SK-N-SH treated with all-trans-retinoic acid at 6 μM for 48 hours (cell line): ENCODE results near the gene HDAC10.

Experiments used
- ATAC-seq: fragments of 200-7000 bp; cut with Tn5 transposase; 3 replicates; pipeline ENCODE4 v1.9.1; 2020; ENCODE audit warnings: mild to moderate bottlenecking, moderate library complexity
- ARNTL ChIP-seq: fragments of 450-650 bp; formaldehyde crosslinking; IDR thresholded peaks from 2 replicates; pipeline ENCODE4 v1.5.0; 2020; ENCODE audit warnings: low read depth, mild to moderate bottlenecking, moderate library complexity, borderline replicate concordance
- BACH2 ChIP-seq: fragments of 250-450 bp; sonication (Bioruptor Pico); IDR thresholded peaks from 2 replicates; pipeline ENCODE4 v1.9.0; 2021; ENCODE audit warnings: mild to moderate bottlenecking, borderline replicate concordance
- CSDC2 ChIP-seq: fragments of 250-450 bp; sonication (Bioruptor Pico); IDR thresholded peaks from 2 replicates; pipeline ENCODE4 v1.5.0; 2020; ENCODE audit warnings: mild to moderate bottlenecking, moderate library complexity
- ESRRG ChIP-seq: fragments of 250-450 bp; sonication (Bioruptor Pico); IDR thresholded peaks from 2 replicates; pipeline ENCODE4 v1.6.1; 2021; ENCODE audit warnings: mild to moderate bottlenecking
- GLIS3 ChIP-seq: fragments of 250-450 bp; sonication (Bioruptor Pico); IDR thresholded peaks from 2 replicates; pipeline ENCODE4 v1.5.0; 2020; ENCODE audit warnings: mild to moderate bottlenecking, moderate library complexity
- ISL1 ChIP-seq: fragments of 250-450 bp; sonication (Bioruptor Pico); IDR thresholded peaks from 2 replicates; pipeline ENCODE4 v2.1.2; 2022; ENCODE audit warnings: mild to moderate bottlenecking, moderate library complexity
- OSR1 ChIP-seq: fragments of 250-450 bp; sonication (Bioruptor Pico); IDR thresholded peaks from 2 replicates; pipeline ENCODE4 v1.8.0; 2022; ENCODE audit warnings: moderate library complexity, mild to moderate bottlenecking, inconsistent platforms
- POU6F1 ChIP-seq: fragments of 250-450 bp; sonication (Bioruptor Pico); IDR thresholded peaks from 2 replicates; pipeline ENCODE4 v1.8.0; 2021; ENCODE audit warnings: low read depth, mild to moderate bottlenecking, moderate library complexity, borderline replicate concordance
- PPARA ChIP-seq: fragments of 250-450 bp; sonication (Bioruptor Pico); IDR thresholded peaks from 2 replicates; pipeline ENCODE4 v1.5.0; 2020; ENCODE audit warnings: mild to moderate bottlenecking, borderline replicate concordance
- SNAI2 ChIP-seq: fragments of 250-450 bp; sonication (Bioruptor Pico); IDR thresholded peaks from 2 replicates; pipeline ENCODE4 v1.5.0; 2020; ENCODE audit warnings: mild to moderate bottlenecking, moderate library complexity
- TCF4 ChIP-seq: fragments of 250-450 bp; sonication (Bioruptor Pico); IDR thresholded peaks from 2 replicates; pipeline ENCODE4 v1.8.0; 2021; ENCODE audit warnings: mild to moderate bottlenecking, moderate library complexity, borderline replicate concordance
- TOX ChIP-seq: fragments of 250-450 bp; sonication (Bioruptor Pico); IDR thresholded peaks from 2 replicates; pipeline ENCODE4 v1.8.0; 2021; ENCODE audit warnings: mild to moderate bottlenecking, moderate library complexity, borderline replicate concordance
- TSHZ2 ChIP-seq: fragments of 250-450 bp; sonication (Bioruptor Pico); IDR thresholded peaks from 2 replicates; pipeline ENCODE4 v1.5.0; 2020; ENCODE audit warnings: mild to moderate bottlenecking, moderate library complexity
- ZC3H10 ChIP-seq: fragments of 250-450 bp; sonication (Bioruptor Pico); IDR thresholded peaks from 2 replicates; pipeline ENCODE4 v1.5.1; 2021; ENCODE audit warnings: mild to moderate bottlenecking, moderate library complexity
- ZFP30 ChIP-seq: fragments of 450-650 bp; formaldehyde crosslinking; IDR thresholded peaks from 2 replicates; pipeline ENCODE4 v1.5.0; 2022; ENCODE audit warnings: mild to moderate bottlenecking, moderate library complexity
- ZNF70 ChIP-seq: fragments of 450-650 bp; formaldehyde crosslinking; IDR thresholded peaks from 2 replicates; pipeline ENCODE4 v1.5.0; 2020; ENCODE audit warnings: mild to moderate bottlenecking, moderate library complexity
- ZNF8 ChIP-seq: fragments of 450-650 bp; formaldehyde crosslinking; IDR thresholded peaks from 2 replicates; pipeline ENCODE4 v1.5.0; 2020; ENCODE audit warnings: mild to moderate bottlenecking, moderate library complexity
- TF ChIP-seq, protein P1 (sequence below): fragments of 250-450 bp; sonication (Bioruptor Pico); IDR thresholded peaks from 2 replicates; pipeline ENCODE4 v1.5.1; 2020; ENCODE audit warnings: low read depth, mild to moderate bottlenecking, moderate library complexity

The HDAC10 gene

GRCh38 chr22:50248196-50249081, 2.6 kb downstream of the HDAC10 start:
- ATAC-seq = no peak
- 0 out of 2 replicates have a peak, but pooled peaks have one; percentile 26 for TF ChIP-seq GLIS3 (CRISPR knock-in tag)
- TF ChIP-seq SNAI2 (CRISPR knock-in tag) = no peak
- no peak for TF ChIP-seq POU6F1 (CRISPR knock-in tag)
- no peak for TF ChIP-seq OSR1 (CRISPR knock-in tag)
- no peak for TF ChIP-seq ZFP30

DNA sequence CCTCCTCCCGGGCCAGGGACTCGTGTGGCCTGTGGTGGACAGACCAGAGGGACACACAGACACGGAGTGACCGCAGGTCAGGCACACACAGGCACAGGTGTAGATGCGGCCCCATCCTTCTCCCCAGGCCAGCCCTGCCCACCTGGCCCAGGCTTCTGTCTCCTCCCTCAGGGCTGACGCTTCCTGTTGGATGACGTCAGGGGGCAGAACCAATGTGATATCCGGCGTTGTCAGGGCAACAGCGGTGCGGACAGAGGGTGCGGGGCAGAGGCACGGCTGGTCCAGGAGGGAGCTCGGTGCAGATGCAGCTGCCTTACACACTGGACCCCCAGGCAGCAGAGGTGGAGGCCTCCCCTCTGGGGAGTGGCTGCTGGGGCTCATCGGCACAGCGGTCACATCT, 3.3 kb downstream of the HDAC10 start:
- TF ChIP-seq CSDC2 (CRISPR knock-in tag) (no peak), TSHZ2 (0 out of 2 replicates have a peak, but pooled peaks have one; percentile 3)
- ATAC-seq = peak; percentile 2; the same call in 1 of the 3 replicates

DNA sequence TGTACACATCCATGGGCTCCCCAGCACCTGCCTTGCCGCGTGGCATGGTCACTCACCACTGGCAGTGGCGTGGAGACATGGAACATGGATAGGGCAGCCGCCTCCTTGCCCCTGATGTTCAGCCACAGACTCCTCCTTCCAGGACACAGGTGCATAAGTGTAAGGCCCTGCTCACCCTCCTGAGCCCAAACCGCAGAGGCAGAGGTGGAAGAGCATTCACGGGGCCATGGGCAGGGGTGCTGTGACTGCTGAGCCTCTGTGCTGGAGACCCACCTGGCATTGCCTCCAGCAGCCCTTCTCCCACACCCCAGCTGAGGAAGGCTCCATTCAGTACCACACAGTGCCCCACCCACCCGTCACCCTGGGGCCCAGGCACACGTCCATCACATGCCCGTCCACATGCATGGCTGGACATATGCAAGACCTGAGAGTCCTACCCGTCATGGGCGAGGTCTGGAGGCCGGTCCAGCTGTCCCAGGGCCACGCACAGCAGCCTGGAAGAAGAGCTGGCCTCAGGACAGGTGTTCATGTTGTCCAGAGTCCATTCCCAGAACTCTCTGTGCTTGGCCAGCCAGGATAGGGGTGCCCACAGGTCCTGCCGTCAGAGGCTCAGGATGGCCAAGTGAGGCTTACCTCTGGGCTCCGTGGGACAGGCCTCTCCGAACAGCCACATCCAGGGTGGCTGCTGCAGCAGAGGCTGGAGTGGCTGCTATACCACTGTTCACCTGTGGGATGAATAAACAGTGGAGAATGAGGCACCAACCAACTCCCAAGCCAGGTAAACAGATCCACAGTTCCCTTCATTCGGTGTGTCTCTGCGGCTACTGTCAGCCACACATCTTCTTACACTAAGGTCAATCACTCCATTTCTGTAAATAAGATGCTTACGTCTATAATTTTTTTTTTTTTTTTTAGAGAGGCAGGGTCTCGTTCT, 4.6 kb downstream of the HDAC10 start:
- TF ChIP-seq TSHZ2 = no peak
- TF ChIP-seq TOX = no peak
- no peak for TF ChIP-seq ISL1 (CRISPR knock-in tag)
- TF ChIP-seq TCF4 (CRISPR knock-in tag) = no peak
- no peak for TF ChIP-seq ESRRG (CRISPR knock-in tag)
- TF ChIP-seq SNAI2 (CRISPR knock-in tag) = no peak
- no peak for TF ChIP-seq CSDC2 (CRISPR knock-in tag)
- TF ChIP-seq ARNTL = no peak
- no peak for TF ChIP-seq GLIS3 (CRISPR knock-in tag)
- TF ChIP-seq, protein P1, sequence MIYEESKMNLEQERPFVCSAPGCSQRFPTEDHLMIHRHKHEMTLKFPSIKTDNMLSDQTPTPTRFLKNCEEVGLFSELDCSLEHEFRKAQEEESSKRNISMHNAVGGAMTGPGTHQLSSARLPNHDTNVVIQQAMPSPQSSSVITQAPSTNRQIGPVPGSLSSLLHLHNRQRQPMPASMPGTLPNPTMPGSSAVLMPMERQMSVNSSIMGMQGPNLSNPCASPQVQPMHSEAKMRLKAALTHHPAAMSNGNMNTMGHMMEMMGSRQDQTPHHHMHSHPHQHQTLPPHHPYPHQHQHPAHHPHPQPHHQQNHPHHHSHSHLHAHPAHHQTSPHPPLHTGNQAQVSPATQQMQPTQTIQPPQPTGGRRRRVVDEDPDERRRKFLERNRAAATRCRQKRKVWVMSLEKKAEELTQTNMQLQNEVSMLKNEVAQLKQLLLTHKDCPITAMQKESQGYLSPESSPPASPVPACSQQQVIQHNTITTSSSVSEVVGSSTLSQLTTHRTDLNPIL = no peak
- no peak for TF ChIP-seq ZNF70 (CRISPR knock-in tag)
- TF ChIP-seq BACH2 (CRISPR knock-in tag) = no peak
- TF ChIP-seq ZC3H10 (CRISPR knock-in tag) = no peak
- TF ChIP-seq ZNF8 (CRISPR knock-in tag) = no peak
- TF ChIP-seq POU6F1 (CRISPR knock-in tag) = no peak
- TF ChIP-seq PPARA (CRISPR knock-in tag) = no peak
- TF ChIP-seq ZFP30 = no peak
- no peak for ATAC-seq
